Uterus (tissue), 2 donors: Measurements from ENCODE around the gene MIPOL1.

Source experiments
- CTCF ChIP-seq, 4 experiments: fragments of 200-600 bp in 2 of 4; fragments of 450-650 bp in 2 of 4; sonication (generic) in 2 of 4; IDR thresholded peaks; one replicate each; pipeline ENCODE4 v1.5.1; 2016 to 2019; ENCODE audit warnings: antibody characterized with exemption in 4 of 4, mild to moderate bottlenecking in 2 of 4, moderate library complexity in 1 of 4
- POLR2A ChIP-seq, 2 donors: fragments of 450-650 bp; IDR thresholded peaks; one replicate each; pipeline ENCODE4 v1.6.1; 2016; ENCODE audit warnings: antibody characterized with exemption in 2 of 2, mild to moderate bottlenecking in 1 of 2, moderate library complexity in 1 of 2

DNA sequence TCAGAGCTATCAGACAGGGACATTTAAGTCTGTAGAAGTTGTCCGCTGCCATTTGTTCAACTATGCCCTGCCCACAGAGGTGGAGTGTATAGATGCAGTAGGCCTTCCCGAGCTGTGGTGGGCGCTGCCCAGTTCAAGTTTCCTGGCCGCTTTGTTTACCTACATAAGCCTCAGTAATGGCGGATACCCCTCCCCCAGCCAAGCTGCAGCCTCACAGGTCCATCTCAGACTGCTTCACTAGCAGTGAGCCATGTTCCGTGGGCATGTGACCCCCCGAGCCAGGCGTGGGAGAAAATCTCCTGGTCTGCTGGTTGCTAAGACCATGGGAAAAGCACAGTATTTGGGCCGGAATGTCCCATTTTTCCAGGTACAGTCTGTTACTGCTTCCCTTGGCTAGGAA is 165.9 kb downstream of the MIPOL1 start:
- no peak for TF ChIP-seq CTCF (IDR thresholded peaks at IDR 0.05)
- no peak for TF ChIP-seq POLR2A (IDR thresholded peaks at IDR 0.05)
